GM19324 (cell line): ENCODE data around the gene KLKB1.
"Not testable (repeated sequence)": the region's sequence is repeated elsewhere in the genome, so short reads cannot be mapped to it uniquely, and the experiment has no call there.

Source experiments
- ATAC-seq: cut with Tn5 transposase; IDR thresholded peaks from one replicate; pipeline ENCODE4 v1.9.1; 2021; ENCODE audit warnings: mild to moderate bottlenecking, moderate library complexity; ENCODE audit not compliant: unreplicated experiment, low FRiP score

The KLKB1 gene

DNA sequence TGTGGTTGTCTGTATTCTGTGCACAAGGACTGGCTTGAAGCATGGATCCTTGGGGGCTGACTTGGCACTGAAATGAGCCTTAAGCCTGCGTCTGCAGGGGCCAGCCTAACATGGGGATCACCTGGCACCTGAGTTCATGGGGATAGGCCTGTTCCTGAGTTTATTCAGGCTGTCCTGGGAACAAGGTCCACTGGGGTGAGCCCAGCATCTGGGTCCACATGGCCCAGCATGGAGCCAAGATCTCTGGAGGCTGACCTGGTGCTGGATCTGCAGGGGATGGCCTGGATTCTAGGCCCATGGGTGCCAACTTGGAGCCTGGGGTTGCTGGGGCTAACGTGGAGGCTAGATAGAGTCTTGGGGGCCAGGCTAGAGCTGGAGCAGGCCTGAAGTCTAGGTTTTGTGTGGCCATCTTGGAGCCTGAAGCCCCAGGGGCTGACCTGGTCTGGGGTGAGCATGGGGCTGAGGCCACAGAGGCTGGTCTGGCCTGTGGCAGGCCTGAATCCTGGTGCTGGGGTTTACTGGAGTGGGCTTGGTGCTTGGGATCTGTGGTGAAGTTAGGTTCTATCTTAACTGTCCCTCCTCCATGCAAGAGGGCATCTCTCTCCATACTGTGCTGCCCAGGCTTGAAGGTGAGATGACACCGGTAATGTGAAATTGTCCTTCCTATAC, 652 bp upstream of the KLKB1 start:
- no peak for ATAC-seq

DNA sequence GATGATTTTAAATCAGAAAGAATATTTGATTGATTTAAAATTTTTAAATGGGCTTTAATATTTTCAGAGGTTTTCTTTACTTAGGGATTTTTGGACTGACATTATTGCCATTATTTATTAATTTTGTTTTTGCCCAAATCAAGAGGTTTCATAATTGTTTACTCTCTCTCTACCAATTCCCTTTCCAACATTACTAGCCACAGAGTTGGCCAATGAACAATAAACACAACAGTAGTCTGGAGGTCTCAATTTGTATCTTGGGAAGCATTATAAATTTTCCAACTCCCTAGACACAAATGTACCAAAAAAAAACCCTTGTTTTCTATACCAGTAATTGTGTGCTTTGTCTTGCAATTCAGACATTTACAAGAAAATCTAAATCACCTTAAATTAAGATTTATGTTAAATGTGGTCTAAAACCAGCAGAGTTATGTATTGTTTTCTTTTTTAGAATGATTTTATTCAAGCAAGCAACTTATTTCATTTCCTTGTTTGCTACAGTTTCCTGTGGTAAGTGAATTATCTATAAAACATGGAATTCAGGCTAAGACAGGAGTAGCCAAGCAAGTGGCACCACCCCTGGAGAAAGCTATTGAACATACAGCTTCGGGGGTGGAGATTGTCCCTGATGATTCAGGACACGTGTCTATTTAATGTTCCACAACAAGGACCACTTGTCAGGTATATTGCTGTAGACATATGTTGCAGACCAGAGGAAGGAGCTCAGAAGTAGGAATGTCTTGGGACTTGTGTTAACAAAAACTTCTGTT, 622 bp downstream of the KLKB1 start:
- no peak for ATAC-seq

DNA sequence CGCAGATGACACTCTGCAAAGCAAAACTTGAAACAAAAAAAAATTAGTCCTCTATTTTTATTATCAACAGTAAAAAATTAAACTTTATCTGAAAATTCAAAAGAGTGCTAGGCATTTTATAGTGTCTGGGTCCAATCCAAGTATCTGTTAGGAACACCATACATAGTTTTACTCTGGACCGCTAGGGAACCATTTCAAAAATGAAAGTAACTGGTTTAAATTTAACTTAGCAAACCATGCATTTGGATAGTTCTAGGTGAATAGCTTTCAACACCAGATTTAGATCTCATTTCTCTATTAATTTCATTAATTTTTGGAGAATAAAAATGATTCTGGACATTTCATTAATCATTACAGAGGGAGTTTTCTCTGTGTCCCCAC, 1.2 kb downstream of the KLKB1 start:
- no peak for ATAC-seq

DNA sequence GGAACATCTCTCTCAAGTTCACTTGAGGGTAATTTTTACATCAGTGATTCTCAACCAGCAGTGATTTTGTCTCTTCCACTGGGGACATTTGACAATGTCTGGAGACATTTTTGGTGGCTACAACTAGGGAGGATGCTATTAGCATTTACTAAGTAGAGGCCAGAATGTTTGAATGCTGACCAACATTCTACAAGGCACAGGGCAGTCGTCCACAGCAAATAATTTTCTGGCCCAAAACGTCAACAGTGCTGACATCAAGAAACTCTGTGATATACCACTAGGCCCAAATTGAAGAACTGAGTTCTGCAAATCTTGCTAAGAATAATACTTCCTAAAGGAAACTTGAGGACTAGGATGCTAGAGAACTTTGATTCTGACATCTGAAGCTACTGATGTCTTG, 7.1 kb downstream of the KLKB1 start:
- no peak for ATAC-seq

DNA sequence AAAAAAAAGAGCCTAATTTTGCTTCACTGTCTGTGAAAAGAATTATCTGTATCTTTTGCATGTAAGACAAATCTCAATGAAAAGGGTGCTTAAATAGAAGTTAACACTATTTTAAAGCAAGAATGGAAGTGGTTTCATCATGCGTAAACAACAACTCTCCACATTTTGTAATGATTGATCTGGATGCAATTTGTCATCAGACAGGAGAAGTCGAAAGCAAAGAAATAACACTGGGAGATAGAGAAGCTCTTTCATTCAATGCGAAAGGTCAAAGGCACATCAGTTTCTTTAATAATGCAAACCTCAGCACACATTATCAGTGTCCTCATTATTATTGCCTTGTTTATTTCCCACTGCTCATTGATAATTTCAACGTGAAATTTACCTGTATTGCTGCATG, 8.8 kb downstream of the KLKB1 start:
- no peak for ATAC-seq

DNA sequence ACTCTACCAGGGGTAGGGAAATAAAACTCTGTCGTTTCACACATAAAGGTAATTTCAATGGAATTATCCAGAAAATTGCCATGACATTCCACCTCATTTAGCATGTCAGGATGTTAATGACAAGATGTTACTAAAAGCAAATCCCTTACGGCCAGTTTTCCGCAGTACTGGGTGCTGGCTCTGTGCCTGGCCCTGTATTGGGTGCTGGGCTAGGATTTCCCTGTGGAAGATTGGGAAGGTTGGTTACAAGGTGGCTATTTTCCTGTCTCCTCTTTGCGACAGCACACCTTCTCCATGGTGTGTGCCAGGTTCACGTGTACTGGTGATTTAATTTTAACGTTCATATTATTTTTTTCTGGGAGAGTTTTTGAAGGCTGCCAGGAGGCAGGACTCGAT, 13.1 kb downstream of the KLKB1 start:
- no peak for ATAC-seq

DNA sequence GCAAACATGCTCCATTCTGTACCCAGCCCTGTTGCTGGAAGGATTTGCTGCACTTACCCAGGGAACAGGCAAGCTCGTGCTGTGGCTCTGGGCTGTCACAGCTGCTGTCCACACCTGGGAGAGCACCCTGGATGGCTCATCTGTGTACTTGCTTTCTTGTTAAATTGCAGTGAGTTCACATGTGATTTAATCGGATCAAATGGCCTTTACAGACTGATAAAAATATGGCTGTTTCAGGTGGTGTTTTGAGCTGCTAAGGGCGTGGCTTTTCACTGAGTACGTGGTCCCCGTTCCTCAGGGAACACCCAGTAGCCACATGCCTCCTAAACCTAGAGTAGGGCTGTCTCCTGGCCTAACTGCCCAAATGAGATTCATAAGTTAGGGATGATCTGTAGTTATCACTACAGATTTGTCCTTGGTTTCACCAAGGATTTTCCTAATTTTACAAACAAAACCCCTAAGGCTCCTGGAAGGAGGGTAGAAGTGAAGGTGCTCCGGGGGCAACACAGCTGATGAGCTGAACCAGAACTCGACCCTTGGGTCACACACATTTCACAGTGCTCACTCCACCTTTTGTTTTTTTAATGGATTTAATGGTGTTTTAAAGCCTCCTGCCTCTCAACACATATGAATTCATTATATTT, 13.7 kb downstream of the KLKB1 start:
- no peak for ATAC-seq

DNA sequence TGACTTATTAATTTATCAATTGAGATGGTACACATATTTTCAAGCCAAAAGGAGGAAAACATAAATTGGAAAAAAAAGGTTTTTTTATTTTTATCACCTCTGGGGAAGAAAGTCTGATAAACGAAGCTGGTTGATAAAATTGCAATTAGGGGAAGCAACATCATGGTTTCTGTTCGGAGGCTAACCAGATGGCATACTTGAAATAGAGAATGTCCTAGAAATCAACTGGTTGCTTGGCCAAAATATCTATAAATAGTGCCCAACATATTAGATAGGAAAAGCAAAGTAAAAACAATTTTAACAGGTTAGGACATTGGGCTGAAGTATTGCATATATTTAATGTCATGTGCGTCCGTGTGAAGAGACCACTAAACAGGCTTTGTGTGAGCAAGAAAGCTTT, 14.3 kb downstream of the KLKB1 start:
- ATAC-seq = no peak

DNA sequence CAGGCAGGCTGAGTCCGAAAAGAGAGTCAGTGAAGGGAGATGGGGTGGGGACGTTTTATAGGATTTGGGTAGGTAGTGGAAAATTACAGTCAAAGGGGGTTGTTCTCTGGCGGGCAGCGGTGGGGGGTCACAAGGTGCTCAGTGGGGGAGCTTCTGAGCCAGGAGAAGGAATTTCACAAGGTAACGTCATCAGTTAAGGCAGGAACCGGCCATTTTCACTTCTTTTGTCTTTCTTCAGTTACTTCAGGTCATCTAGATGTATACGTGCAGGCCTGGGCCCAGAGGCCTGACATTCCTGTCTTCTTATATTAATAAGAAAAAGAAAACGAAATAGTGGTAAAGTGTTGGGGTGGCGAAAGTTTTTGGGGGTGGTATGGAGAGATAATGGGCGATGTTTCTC, 14.7 kb downstream of the KLKB1 start:
- not testable (repeated sequence) for ATAC-seq

DNA sequence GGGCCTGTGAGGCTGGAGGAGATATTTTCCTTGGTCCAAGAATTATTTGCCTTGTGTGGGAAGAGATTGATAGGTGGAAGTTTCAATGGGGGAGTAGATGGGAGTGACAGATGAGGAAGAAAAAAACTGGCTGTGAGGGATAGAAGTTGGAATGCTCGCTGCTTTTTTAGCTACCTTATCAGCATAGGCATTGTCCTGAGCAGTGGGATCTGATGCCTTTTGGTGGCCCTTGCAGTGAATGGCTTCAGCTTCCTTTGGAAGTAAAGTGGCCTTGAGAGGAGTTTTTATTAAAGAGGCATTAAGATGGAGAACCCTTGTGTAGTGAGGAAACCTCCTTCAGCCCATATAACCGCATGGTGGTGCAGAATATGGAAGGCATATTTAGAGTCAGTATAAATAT, 16.0 kb downstream of the KLKB1 start:
- ATAC-seq = no peak

DNA sequence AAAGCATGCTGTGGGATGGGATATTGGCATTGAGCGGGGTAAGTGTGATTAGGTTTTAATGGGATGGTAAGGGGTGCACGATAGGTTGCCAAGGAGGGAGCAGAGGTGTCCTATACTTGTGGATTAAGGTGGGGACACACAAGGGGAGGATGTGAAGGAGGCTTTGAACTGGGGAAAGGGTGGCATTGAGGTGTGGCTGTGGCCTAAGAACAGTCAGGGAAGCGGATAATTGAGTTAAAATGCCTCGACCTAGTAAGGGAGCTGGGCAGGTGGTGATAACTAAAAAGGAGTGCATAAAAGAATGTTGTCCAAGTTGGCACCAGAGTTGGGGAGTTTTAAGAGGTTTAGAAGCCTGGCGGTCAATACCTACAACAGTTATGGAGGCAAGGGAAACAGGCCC, 17.5 kb downstream of the KLKB1 start:
- no peak for ATAC-seq

DNA sequence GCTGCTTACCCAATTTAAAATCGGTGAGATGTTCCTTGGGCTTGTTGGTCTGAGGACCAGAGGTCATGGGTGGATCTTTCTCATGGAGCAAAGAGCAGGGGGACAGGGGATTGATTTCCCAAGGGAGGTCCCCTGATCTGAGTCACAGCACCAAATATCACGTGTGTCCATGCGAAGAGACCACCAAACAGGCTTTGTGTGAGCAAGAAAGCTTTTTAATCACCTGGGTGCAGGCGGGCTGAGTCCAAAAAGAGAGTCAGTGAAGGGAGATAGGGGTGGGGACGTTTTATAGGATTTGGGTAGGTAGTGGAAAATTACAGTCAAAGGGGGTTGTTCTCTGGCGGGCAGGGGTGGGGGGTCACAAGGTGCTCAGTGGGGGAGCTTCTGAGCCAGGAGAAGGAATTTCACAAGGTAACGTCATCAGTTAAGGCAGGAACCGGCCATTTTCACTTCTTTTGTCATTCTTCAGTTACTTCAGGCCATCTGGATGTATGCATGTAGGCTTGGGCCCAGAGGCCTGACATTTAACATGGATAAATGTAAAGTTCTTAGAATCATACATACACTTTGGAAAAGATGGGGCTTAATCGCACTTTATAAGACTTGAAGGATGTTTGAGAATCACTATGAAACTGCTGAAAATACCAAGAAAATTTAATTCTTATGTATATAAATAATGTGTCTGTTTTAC, 19.9 kb downstream of the KLKB1 start:
- not testable (repeated sequence) for ATAC-seq

DNA sequence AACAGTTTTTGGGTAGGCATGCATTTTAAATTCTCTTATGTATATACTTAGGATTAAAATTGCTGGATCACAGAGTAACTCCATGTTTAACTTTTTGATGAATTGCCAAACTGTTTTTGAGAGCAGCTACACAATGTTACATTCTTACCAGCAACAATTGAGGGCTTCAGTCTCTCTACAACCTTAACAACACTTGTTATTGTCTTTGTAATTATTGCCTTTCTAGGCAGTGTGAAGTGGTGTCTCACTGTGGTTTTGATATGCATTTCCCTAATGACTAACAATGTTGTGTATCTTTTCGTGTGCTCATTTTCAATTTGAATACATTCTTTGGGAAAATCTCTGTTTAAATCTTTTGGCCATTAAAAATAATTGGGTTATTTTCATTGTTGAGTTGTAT, 21.3 kb downstream of the KLKB1 start:
- no peak for ATAC-seq

DNA sequence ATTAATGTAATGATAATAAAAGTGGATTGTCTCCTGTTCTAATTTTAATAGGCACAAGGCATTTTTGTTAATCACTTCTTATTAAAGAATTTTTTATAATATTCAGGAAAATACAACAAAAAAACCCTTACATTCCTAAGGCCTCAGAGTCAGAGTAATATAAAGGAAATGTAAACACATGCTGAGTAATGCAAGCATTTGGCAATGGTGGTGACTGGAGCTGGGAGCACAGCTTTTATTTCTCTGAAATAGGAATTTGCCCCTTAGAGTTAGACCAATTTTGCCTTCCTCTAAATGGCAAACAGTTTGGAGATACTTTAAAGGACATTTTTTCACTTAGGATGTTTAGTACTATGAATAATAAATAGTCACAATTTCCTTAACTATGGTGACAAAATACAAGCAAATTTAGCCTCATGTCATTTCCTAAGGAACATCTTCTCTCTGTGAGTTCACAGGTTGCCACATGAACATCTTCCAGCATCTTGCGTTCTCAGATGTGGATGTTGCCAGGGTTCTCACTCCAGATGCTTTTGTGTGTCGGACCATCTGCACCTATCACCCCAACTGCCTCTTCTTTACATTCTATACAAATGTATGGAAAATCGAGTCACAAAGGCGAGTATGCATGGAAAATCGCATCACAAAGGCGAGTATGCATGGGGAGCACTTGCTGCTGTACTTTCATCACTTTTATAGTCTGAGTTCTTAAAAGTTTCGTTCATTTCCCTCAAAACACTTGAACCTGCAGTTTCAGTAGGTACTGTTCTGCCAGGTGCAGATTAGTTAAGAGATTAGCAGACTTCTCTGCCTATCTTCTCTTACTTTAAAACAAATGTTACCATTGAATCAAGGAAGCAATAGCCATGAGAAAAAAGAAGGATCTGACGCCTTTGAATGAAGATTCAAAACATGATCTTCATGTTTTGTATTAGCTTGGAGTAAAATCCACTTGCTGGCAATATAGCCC, 22.8 kb downstream of the KLKB1 start:
- ATAC-seq = no peak

DNA sequence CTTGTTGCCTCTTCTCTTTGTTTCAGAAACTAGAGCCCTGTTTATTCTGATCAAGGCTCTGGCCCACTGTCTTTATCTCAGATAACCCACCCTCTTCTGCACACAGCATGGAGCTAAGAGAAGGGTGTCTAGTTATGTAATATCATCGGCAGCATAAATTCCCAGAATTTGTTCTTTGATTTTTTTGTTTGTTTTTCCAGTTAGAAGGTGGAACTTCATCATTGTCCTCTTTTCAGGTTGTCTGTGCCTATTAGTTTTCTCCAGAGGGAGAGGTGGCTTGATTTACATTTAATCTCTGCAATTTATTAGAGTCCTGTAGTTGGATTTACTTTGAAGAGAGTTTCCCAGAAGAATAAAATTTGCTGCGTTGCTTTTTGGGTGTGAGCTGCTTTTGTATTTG, 23.5 kb downstream of the KLKB1 start:
- ATAC-seq = no peak

DNA sequence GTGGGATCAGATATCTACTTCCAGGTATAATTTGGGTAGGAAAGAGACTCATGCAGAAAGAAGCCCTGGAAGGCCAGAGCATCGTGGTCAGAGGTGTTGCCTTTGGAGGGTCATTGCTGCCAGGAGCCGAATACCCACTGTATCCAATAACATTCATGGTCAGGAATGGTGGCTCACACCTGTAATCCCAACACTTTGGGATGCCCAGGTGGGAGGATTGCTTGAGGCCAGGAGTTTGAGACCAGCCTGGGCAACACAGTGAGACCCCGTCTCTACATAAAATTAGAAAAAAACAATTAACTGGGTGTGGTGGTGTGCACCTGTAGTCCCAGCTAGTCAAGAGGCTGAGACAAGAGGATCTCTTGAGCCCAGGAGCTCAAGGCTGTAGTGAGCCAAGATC, 27.8 kb downstream of the KLKB1 start:
- no peak for ATAC-seq

DNA sequence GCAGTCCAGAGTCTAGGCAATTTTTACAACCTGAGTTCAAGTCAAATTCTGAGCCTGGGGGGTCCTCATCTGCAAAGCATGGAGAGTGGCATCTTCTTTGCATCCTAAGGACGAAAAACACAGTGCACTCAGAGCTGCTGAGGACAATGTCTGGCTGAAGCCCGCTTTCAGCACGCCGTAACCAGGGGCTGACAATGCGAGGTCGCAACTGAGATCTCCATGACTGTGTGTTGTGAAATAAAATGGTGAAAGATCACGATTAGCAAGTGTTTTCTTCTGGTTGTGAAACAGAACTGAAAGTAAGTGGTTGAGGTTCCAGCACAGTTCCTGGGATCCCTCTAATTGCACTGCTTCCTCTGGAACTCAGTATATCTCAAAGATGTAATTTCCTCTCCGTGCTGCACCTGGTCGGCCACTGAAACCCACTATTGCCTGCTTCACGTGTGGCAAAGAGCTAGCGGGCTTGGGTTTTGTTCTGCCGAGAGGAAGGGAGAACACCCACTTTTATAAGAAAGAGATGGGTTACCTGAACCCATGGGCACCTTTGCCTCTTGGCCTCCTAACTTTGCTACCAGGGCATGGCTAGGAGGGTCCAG, 31.0 kb downstream of the KLKB1 start:
- no peak for ATAC-seq

DNA sequence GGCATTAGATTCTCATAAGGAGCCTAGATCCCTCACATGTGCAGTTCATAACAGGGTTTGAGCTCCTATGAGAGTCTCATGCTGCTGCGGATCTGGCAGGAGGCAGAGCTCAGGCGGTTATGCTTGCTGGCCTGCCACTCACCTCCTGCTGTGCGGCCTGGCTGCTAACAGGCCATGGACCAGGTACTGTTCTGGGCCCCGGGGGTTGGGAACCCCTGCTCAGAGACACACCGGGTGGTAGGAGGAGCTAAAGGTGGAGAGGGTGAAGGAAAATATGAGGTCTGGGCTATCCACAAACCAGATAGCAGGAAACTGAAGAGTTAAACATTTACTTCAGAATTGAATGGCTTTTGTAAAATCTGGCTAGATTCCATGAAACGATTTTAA, 32.8 kb downstream of the KLKB1 start:
- no peak for ATAC-seq

DNA sequence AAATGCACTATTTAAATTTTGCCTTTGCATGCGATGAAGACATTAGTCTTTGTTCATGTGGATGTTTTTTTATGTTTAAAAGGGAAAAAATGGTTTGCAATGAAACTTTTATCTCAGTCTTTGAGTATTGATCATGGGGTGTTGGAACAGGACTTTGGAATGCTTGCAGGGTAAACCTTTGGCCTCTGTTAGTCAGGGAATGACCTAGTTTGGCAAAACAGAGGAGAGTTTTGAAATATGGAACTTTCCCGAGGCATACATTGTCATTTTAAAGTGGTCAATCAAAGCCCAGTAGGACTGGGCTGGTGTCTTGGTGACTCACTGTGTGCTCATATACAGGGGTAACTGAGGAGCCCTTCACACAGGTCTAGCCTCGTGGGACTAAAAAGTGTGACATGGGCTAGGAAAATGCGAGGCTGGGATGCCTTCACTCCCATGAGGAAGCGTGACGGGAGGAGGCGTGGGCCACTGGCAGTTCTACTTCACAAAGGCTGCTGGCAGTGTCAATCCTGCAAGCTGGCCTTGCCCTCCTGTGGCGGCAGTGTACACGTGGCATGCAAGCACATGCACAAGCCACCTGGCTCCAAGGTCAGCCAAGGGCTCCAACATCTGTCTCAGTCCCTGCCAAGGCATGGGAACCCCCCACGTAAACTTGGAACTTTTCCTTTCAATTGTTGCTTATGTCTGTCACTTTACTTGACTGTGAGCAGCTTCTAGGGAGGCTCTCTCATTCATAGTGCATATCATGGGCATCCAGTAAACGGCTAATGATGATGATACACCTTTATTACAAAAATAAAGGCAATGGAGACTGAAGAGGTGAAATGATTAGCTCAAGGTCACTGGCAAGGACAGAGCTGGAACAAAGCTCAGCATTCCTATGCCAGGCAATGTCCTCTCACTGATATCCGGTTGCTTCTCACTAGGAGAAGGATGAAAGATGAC, 33.5 kb downstream of the KLKB1 start:
- ATAC-seq = no peak
